ENCODE measurements around the gene NRROS.
A peak's percentile ranks its signal among the peaks of the same experiment; 100 is the strongest.

NRROS gene

DNA sequence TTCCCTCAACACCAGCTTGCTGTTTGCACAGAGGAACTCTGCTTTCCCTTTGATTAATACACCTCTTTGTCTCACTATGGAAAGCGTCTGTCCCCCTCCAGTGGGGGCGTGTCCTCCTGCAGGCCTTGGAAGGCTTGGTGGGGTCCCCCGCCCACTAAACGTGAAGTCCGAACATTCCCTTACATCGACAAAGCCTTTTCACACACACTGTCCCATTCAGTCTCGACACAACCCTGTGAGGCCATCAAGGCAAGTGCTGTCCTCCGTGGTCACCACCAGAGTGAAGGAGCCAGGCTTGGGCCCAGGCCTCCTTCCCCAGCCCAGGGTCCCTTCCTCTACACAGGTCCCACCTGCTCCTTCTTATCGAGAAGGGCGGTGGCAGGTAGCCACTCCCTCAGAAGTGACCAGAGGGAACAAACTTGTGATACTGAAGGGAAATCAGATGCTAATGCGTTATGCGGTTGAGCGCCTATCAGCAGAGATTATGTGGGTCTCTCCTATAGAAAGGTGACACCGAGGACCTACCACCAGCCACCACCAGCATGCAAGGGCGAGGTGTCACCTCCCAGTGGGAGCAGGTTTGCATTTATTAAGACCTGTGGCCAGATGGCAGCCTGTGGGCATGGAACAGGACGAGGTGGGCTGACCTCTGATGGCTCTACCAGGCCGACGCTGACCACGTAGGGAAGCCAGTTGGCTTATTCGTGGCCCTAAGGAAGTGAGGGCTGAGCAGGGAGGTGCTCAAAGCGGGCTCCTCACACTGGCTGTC is 6.6 kb downstream of the NRROS start:
- H3K36me3 Mint-ChIP-seq (ENCODE audit: low read depth), result peaks cover 65% of the 10 kb centered on the region
- DNase-seq (ENCODE audit: low spot score), result no peak
- no peaks in the 10 kb centered on the region for H3K9me3 Mint-ChIP-seq
- peaks cover 61% of the 10 kb centered on the region for H3K4me1 Mint-ChIP-seq (ENCODE audit: low read depth)
- H3K4me3 Mint-ChIP-seq, result peak overlapping the region; percentile 21
- H3K27ac Mint-ChIP-seq, result peak overlapping the region; percentile 27
- no peaks in the 10 kb centered on the region for H3K27me3 Mint-ChIP-seq (ENCODE audit: low read depth)

DNA sequence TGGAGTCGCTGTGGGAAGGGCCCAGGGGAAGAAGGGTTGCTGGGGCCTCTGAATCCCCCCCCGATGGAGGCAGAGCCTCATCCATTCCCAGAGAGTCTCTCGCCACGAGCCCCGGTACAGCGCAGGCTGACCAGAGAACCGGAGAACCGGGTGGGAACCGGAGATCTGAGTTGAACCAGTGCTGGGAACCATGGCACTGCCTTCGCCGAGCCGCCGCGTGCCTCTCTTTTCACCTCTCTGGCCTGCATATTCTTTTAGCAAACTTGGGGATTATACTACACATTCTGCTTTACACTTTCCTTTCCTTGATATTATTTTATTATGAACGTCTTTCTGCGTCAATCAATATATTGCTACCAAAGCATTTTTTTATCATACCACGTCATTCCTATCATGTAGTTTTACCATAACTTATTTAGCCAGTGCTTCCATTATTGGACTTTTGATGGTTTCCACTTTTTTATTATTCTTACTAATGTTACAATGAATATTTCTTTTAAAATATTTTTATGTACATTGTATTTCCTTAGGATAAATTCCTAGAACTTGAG is 7.2 kb downstream of the NRROS start:
- Mint-ChIP-seq H3K27ac (no peak overlapping the region), H3K27me3 (ENCODE audit: low read depth) (no peaks in the 10 kb centered on the region), H3K4me3 (no peak overlapping the region), H3K9me3 (no peaks in the 10 kb centered on the region), H3K36me3 (ENCODE audit: low read depth) (peaks cover 67% of the 10 kb centered on the region), H3K4me1 (ENCODE audit: low read depth) (peaks cover 63% of the 10 kb centered on the region)
- no peak for DNase-seq (ENCODE audit: low spot score)

DNA sequence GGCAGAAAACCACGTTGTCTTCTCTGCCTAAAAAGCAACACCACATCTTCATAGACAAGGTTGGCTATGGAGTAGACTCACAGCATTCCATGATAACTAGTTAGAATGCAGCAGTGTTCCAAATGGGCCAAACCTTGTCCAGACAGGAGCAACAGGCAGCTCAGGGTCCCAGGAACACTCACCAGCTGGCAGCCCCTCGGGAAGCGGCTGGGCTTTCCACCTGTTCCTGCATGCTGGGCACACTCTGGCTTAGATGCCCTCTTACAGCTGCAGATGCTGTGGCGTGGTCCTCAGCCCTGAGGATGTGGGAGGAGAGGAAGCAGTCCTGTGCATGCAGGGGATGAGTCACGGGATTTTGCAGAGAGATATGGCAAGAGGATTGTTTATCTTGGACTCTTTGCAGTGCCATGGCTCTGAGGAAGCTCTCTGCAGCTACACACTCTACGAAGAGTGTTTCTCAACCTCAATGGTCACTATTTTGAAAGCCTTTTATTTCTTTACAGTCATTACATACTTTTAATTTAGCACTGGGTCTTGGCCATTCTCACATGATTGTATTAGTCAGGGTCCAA is 11.3 kb downstream of the NRROS start:
- Mint-ChIP-seq H3K27me3 (ENCODE audit: low read depth) (no peaks in the 10 kb centered on the region), H3K4me3 (peak overlapping the region; percentile 40), H3K4me1 (ENCODE audit: low read depth) (peaks cover 46% of the 10 kb centered on the region), H3K9me3 (no peaks in the 10 kb centered on the region), H3K36me3 (ENCODE audit: low read depth) (peaks cover 63% of the 10 kb centered on the region), H3K27ac (peak overlapping the region; percentile 69)
- no peak for DNase-seq (ENCODE audit: low spot score)

DNA sequence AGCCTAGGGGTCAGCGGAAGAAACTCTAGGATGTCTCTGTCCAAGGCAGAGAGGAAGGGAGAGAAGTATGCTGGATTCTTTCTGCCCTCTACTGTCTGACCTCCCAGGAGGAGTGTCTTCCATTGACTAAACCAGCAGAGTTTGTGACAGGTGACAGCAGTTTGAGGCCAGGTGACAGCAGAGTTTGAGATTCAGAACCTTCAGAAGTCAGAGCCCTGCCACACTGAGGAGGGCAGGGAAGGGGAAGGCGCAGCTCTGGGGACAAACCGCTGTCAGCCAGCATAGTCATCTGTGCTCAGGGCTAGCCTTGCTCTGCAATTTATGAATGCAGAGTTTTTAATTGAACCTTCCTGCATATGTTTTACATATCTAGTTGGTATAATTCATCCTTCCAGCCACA is 12.3 kb downstream of the NRROS start:
- peak overlapping the region; percentile 65 for H3K27ac Mint-ChIP-seq
- no peak overlapping the region for H3K4me3 Mint-ChIP-seq
- no peaks in the 10 kb centered on the region for H3K9me3 Mint-ChIP-seq
- peaks cover 60% of the 10 kb centered on the region for H3K36me3 Mint-ChIP-seq (ENCODE audit: low read depth)
- no peak for DNase-seq (ENCODE audit: low spot score)
- no peaks in the 10 kb centered on the region for H3K27me3 Mint-ChIP-seq (ENCODE audit: low read depth)
- H3K4me1 Mint-ChIP-seq (ENCODE audit: low read depth), result peaks cover 42% of the 10 kb centered on the region

DNA sequence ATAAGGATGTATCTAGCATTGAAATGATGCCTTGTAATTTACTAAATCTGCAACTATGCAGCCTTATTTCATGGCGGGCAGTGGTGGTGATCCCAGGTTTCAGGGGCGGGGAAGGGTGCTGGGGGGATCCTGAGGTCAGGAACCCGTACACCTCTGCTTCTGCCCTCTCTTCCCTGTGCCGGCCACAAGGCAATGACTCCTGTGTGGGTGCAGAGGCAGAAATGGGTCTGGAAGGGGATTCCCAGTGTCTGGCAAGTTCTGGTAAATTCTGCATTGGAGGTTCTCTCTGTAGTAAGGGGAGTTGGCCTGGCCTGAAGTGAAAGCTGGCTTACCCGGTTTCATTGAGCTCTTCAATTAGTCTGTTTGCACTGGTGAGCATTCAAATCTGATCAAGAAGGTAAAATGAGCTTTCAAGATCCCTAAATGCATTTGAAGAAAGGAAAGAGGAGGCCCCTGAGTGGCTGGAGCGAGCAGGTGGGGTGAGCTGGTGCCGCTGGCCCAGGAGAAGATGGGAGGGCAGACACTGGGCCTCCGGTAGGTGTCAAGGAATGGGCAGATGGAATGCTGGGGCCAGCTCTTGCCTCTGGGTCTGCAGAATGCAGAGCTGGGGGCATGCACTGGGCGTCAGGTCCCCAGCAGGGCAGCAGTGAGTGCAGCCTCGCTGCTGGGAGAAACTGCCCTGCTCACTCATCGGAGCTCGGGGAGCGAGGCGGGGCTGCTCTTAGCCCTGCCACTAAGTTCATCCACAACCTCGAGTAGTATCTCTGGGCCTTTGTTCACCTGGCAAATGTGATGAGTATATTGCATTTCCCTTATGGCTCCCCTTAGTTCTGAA is 13.7 kb downstream of the NRROS start:
- Mint-ChIP-seq H3K27ac (no peak overlapping the region), H3K4me1 (ENCODE audit: low read depth) (peaks cover 38% of the 10 kb centered on the region), H3K36me3 (ENCODE audit: low read depth) (peaks cover 69% of the 10 kb centered on the region), H3K4me3 (no peak overlapping the region), H3K9me3 (no peaks in the 10 kb centered on the region), H3K27me3 (ENCODE audit: low read depth) (no peaks in the 10 kb centered on the region)
- no peak for DNase-seq (ENCODE audit: low spot score)

DNA sequence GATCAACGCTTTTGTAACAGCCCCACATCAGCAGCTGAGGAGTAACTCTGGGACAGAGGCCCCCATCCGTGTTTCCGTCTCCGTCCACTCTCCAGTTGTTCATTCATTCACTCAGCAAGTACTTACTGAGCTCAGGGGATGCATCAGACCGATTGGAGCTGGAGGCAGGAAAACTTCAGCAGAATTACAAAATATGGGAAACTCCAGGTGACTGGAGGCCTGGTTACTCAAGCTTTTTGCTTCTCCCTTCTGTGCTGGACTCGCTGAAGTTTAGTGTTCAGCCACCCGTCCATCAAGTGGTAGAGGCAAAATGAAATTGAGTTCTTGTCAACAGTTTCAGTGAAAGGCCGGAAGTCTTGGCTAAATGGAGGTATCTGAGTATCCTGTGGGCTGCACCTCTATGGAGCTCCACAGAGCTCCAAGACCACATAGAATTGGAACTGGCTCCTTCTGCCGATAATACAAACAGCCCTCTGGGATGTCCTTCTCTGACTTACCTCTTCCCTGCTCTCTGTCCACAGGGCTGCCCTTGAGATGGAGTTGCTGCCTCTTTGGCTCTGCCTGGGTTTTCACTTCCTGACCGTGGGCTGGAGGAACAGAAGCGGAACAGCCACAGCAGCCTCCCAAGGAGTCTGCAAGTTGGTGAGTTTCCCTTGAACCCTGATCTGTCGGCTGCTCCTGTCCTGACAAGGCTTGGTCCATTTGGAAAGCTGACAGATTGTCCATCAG is 14.7 kb downstream of the NRROS start:
- Mint-ChIP-seq H3K4me1 (ENCODE audit: low read depth) (peaks cover 33% of the 10 kb centered on the region), H3K4me3 (no peak overlapping the region), H3K27me3 (ENCODE audit: low read depth) (no peaks in the 10 kb centered on the region), H3K36me3 (ENCODE audit: low read depth) (peaks cover 71% of the 10 kb centered on the region), H3K27ac (peak overlapping the region; percentile 49), H3K9me3 (no peaks in the 10 kb centered on the region)
- no peak for DNase-seq (ENCODE audit: low spot score)

DNA sequence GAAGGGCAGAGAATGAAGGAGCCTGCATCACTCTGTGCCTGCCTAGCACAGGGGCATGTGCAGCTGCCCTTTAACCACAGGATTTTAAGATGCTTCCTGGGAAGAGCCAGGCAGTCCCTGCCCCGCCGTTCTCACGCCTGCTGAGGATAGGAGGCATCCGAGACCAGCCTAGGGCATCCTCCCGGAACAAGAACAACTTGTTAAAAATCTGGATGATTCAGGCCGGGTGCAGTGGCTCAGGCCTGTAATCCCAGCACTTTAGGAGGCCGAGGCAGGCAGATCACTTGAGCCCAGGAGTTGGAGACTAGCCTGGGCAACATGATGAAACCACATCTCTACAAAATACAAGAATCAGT is 15.2 kb downstream of the NRROS start:
- Mint-ChIP-seq H3K4me3 (no peak overlapping the region), H3K27ac (no peak overlapping the region), H3K27me3 (ENCODE audit: low read depth) (no peaks in the 10 kb centered on the region), H3K36me3 (ENCODE audit: low read depth) (peaks cover 71% of the 10 kb centered on the region), H3K9me3 (no peaks in the 10 kb centered on the region), H3K4me1 (ENCODE audit: low read depth) (peaks cover 33% of the 10 kb centered on the region)
- DNase-seq (ENCODE audit: low spot score), result no peak

DNA sequence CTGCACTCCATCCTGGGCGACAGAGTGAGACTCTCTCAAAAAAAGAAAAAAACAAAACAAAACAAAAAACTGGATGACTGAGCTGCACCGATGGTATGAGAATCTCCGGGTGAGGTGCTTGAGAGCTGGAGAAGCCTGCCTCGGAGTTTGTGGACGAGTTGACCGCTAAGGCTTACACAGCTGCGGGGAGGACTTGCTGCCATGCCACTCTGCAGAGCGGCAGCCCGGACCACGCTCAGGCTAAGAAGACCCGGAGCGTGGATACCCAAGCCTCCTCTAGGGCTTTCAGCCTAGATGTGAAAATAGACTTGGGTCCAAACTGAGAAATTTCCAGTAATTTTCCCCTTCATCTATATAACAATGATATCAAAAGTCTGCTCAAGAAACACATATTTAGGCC is 16.0 kb downstream of the NRROS start:
- Mint-ChIP-seq H3K36me3 (ENCODE audit: low read depth) (peaks cover 73% of the 10 kb centered on the region), H3K27me3 (ENCODE audit: low read depth) (no peaks in the 10 kb centered on the region), H3K4me1 (ENCODE audit: low read depth) (peaks cover 31% of the 10 kb centered on the region), H3K4me3 (no peak overlapping the region), H3K27ac (no peak overlapping the region), H3K9me3 (no peaks in the 10 kb centered on the region)
- no peak for DNase-seq (ENCODE audit: low spot score)

DNA sequence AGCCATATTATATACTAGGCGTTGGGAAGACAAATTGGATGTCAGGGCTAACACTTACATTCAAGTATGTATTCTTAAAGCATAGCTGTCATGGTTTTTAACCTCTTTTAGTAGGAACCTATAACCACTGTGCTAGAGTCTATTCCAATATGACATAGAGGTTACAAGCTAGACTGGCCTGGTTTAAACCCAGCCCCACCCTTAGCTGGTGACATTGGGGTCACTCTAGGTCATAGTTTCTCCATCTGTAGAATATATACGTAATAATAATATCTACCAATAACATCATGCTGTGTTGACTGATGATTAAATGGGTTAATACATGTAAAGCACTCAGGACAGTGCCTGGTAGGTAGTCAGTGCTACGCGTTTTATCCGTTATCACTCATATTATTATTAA is 16.7 kb downstream of the NRROS start:
- H3K27me3 Mint-ChIP-seq (ENCODE audit: low read depth), result no peaks in the 10 kb centered on the region
- H3K9me3 Mint-ChIP-seq, result no peaks in the 10 kb centered on the region
- DNase-seq (ENCODE audit: low spot score), result no peak
- H3K4me3 Mint-ChIP-seq, result no peak overlapping the region
- H3K36me3 Mint-ChIP-seq (ENCODE audit: low read depth), result peaks cover 73% of the 10 kb centered on the region
- no peak overlapping the region for H3K27ac Mint-ChIP-seq
- peaks cover 24% of the 10 kb centered on the region for H3K4me1 Mint-ChIP-seq (ENCODE audit: low read depth)

DNA sequence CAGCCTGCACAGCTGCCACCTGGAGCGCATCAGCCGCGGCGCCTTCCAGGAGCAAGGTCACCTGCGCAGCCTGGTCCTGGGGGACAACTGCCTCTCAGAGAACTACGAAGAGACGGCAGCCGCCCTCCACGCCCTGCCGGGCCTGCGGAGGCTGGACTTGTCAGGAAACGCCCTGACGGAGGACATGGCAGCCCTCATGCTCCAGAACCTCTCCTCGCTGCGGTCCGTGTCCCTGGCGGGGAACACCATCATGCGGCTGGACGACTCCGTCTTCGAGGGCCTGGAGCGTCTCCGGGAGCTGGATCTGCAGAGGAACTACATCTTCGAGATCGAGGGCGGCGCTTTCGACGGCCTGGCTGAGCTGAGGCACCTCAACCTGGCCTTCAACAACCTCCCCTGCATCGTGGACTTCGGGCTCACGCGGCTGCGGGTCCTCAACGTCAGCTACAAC is 20.4 kb downstream of the NRROS start:
- Mint-ChIP-seq H3K9me3 (no peaks in the 10 kb centered on the region), H3K27ac (no peak overlapping the region), H3K4me3 (no peak overlapping the region), H3K36me3 (ENCODE audit: low read depth) (peaks cover 58% of the 10 kb centered on the region), H3K4me1 (ENCODE audit: low read depth) (peaks cover 9% of the 10 kb centered on the region), H3K27me3 (ENCODE audit: low read depth) (no peaks in the 10 kb centered on the region)
- no peak for DNase-seq (ENCODE audit: low spot score)

DNA sequence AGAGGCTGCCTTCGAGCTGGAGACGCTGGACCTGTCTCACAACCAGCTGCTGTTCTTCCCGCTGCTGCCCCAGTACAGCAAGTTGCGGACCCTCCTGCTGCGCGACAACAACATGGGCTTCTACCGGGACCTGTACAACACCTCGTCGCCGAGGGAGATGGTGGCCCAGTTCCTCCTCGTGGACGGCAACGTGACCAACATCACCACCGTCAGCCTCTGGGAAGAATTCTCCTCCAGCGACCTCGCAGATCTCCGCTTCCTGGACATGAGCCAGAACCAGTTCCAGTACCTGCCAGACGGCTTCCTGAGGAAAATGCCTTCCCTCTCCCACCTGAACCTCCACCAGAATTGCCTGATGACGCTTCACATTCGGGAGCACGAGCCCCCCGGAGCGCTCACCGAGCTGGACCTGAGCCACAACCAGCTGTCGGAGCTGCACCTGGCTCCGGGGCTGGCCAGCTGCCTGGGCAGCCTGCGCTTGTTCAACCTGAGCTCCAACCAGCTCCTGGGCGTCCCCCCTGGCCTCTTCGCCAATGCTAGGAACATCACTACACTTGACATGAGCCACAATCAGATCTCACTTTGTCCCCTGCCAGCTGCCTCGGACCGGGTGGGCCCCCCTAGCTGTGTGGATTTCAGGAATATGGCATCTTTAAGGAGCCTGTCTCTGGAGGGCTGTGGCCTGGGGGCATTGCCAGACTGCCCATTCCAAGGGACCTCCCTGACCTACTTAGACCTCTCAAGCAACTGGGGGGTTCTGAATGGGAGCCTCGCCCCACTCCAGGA is 21.1 kb downstream of the NRROS start:
- DNase-seq (ENCODE audit: low spot score), result no peak
- Mint-ChIP-seq H3K4me3 (no peak overlapping the region), H3K27me3 (ENCODE audit: low read depth) (no peaks in the 10 kb centered on the region), H3K4me1 (ENCODE audit: low read depth) (peaks cover 9% of the 10 kb centered on the region), H3K27ac (no peak overlapping the region), H3K36me3 (ENCODE audit: low read depth) (peaks cover 58% of the 10 kb centered on the region), H3K9me3 (no peaks in the 10 kb centered on the region)

DNA sequence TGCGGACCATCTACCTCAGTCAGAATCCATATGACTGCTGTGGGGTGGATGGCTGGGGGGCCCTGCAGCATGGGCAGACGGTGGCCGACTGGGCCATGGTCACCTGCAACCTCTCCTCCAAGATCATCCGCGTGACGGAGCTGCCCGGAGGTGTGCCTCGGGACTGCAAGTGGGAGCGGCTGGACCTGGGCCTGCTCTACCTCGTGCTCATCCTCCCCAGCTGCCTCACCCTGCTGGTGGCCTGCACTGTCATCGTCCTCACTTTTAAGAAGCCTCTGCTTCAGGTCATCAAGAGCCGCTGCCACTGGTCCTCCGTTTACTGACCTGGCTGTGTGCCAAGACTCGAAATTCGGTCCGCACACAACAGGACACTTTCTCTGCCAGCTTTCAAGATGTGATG is 21.9 kb downstream of the NRROS start:
- no peaks in the 10 kb centered on the region for H3K9me3 Mint-ChIP-seq

DNA sequence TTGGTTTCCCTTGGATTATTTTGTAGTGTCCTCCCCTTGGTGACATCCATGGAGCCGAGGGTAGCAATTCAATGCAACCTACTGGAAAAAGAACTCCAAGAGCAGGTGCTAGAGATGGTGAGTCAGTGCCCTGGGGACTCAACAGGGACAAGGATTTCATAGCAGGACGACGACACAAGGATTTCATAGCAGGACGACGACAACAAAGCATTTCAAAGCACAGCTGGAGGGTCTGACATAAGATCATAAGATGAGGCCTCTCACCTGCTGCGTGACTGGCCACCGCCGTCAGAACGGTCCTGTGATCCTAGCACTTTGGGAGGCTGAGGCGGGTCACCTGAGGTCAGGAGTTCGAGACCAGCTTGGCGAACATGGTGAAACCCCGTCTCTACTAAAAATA is 22.5 kb downstream of the NRROS start:
- no peak overlapping the region for H3K27ac Mint-ChIP-seq
- H3K9me3 Mint-ChIP-seq, result no peaks in the 10 kb centered on the region
- peaks cover 59% of the 10 kb centered on the region for H3K36me3 Mint-ChIP-seq (ENCODE audit: low read depth)
- no peaks in the 10 kb centered on the region for H3K27me3 Mint-ChIP-seq (ENCODE audit: low read depth)
- no peak overlapping the region for H3K4me3 Mint-ChIP-seq
- H3K4me1 Mint-ChIP-seq (ENCODE audit: low read depth), result peaks cover 10% of the 10 kb centered on the region
- no peak for DNase-seq (ENCODE audit: low spot score)

More for the DNA sequence above, 21.9 kb downstream of the NRROS start:
- Mint-ChIP-seq H3K4me3 (no peak overlapping the region), H3K4me1 (ENCODE audit: low read depth) (peaks cover 10% of the 10 kb centered on the region), H3K27me3 (ENCODE audit: low read depth) (no peaks in the 10 kb centered on the region), H3K27ac (no peak overlapping the region), H3K36me3 (ENCODE audit: low read depth) (peaks cover 60% of the 10 kb centered on the region)
- DNase-seq (ENCODE audit: low spot score), result no peak

Measured in T-helper 2 cell treated with Interferon-gamma antibody and Interleukin-4, amounts not matched to agents 5 μg/mL and 100 μg/mL, for 36 hours (primary cell).